SJCRH30 (cell line): ENCODE measurements around the gene DKKL1. TPM values are rescaled to one million over a fixed set of nuclear protein-coding genes. Genes with fewer than 3 reads are reported as not detected.

Experiments
- DNase-seq, 2 experiments: peaks; one replicate each; pipeline ENCODE4 v3.0.0-alpha.2; 2015 to 2020
- H3K27ac ChIP-seq: fragments of 250-450 bp; sonication (Bioruptor Pico); 2 replicates; pipeline ENCODE4 v1.5.1; 2020; ENCODE audit warnings: mild to moderate bottlenecking, moderate library complexity
- H3K27me3 ChIP-seq: fragments of 250-450 bp; sonication (Bioruptor Pico); 2 replicates; pipeline ENCODE4 v1.5.1; 2020; ENCODE audit warnings: mild to moderate bottlenecking, moderate library complexity
- H3K36me3 ChIP-seq: fragments of 250-450 bp; sonication (Bioruptor Pico); 2 replicates; pipeline ENCODE4 v1.5.1; 2020; ENCODE audit warnings: mild to moderate bottlenecking, moderate library complexity
- H3K4me1 ChIP-seq: fragments of 250-450 bp; sonication (Bioruptor Pico); 2 replicates; pipeline ENCODE4 v1.5.1; 2020; ENCODE audit warnings: mild to moderate bottlenecking, moderate library complexity
- H3K4me3 ChIP-seq: fragments of 250-450 bp; sonication (Bioruptor Pico); 2 replicates; pipeline ENCODE4 v1.5.1; 2020; ENCODE audit warnings: mild to moderate bottlenecking, moderate library complexity
- H3K9me3 ChIP-seq: fragments of 250-450 bp; sonication (Bioruptor Pico); replicated peaks from 2 replicates; pipeline ENCODE4 v1.5.1; 2020; ENCODE audit warnings: mild to moderate bottlenecking, moderate library complexity
- total RNA-seq: library from RNA; depleted of rRNA; stranded (reverse); fragments of >200 nt; shearing (Covaris generic); gene quantifications from 2 replicates; pipeline ENCODE4 v1.2.3, GENCODE V29; 2014

Gene DKKL1
- total RNA-seq, 1 experiment from 2014 or later, result 0.24 TPM

DNA sequence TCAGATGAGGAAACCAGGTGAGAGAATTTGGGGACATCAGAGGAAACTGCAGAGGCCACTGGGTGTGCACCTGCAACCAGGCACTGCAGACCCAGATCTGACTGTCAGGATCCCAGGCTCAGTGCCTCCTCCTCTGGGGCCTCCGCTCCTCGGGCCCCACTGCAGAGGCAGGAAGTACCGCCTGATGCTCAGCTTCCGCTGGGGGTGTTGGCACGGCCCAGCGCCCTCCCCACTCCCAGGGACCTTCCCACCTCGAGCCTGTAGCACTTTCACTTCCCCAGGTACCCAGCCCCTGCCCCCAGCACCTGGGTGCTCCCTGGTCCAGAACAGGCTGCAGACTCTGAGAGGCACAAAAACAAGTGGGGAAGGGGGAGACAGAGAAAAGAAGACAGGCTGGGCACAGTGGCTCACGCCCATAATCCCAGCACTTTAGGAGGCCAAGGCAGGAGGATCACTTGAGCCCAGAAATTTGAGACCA is 29.8 kb upstream of the DKKL1 start:
- Histone ChIP-seq H3K36me3 (no peaks in the 10 kb centered on the region), H3K4me3 (no peak overlapping the region), H3K4me1 (no peaks in the 10 kb centered on the region), H3K27me3 (no peaks in the 10 kb centered on the region), H3K27ac (no peak overlapping the region), H3K9me3 (no peaks in the 10 kb centered on the region)
- no peak for DNase-seq

DNA sequence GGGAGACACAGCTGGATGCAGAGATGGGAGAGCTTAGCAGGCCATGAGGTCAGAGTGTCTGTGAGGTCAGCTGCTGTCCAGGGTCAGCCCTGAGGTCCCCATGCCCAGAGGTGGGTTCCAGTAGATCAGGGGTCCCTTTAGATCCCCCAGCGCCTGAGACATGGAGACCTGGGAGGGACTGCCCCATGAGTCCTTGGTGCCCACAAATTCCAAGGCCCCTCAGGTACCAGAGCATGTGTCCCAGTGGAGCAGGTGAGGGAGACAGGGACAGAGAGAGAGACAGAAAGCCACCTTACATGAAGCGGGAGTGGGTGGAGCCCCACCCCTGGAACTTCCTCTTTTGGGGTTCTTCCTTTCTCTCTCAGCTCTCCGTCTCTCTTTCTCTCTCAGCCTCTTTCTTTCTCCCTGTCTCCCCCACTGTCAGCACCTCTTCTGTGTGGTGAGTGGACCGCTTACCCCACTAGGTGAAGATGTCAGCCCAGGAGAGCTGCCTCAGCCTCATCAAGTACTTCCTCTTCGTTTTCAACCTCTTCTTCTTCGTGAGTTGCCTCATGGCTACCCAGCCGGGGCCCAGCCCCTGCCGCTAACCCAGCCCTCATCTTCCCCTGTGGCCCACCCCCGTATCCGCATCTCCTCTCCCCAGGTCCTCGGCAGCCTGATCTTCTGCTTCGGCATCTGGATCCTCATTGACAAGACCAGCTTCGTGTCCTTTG is 28.4 kb upstream of the DKKL1 start, which contains the start of gene CD37:
Gene CD37 (plus strand): TSS at position 336 of the 713 bp plus-strand sequence. CDS start 135 bp downstream, at position 471.
- Histone ChIP-seq H3K27ac (no peak within 1 kb of the TSS), H3K9me3 (no peaks in the 10 kb centered on the region), H3K4me3 (no peak within 1 kb of the TSS), H3K4me1 (no peaks in the 10 kb centered on the region), H3K27me3 (no peaks in the 10 kb centered on the region), H3K36me3 (0 out of 2 replicates have a peak, but pooled peaks cover under 1% of the 10 kb centered on the region)
- DNase-seq, result no peak

DNA sequence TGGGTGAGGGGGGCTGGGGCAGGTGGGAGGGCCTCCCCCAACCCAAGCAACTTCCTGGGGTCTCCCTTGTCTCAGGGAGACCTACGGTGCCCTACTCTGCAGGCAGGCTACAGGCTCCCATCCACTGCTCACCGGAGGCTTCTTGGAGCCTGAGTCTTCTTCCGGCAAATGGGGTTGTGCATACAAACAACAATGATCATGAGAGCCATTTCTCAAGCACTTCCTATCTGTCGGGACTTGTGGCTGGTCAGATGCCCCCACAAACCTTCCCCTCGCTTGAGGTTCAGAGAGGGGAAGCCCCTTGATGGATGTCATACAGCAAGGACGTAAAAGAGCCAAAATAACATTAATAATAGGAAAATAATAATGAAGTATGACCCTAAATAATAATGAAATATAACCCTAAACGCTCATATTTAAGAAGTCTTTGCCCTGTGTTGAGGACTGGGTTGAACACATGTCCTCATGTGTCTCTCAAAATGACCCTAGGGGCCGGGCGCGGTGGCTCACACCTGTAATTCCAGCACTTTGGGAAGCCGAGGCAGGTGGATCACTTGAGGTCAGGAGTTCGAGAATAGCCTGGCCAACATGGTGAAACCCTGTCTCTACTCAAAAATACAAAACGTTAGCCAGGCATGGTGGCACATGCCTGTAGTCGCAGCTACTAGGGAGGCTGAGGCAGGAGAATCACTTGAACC is 27.7 kb upstream of the DKKL1 start:
- Histone ChIP-seq H3K27ac (no peak overlapping the region), H3K4me1 (no peaks in the 10 kb centered on the region), H3K9me3 (no peaks in the 10 kb centered on the region), H3K4me3 (no peak overlapping the region), H3K36me3 (peaks cover 6% of the 10 kb centered on the region; the same call in 1 of the 2 replicates), H3K27me3 (no peaks in the 10 kb centered on the region)
- no peak for DNase-seq

DNA sequence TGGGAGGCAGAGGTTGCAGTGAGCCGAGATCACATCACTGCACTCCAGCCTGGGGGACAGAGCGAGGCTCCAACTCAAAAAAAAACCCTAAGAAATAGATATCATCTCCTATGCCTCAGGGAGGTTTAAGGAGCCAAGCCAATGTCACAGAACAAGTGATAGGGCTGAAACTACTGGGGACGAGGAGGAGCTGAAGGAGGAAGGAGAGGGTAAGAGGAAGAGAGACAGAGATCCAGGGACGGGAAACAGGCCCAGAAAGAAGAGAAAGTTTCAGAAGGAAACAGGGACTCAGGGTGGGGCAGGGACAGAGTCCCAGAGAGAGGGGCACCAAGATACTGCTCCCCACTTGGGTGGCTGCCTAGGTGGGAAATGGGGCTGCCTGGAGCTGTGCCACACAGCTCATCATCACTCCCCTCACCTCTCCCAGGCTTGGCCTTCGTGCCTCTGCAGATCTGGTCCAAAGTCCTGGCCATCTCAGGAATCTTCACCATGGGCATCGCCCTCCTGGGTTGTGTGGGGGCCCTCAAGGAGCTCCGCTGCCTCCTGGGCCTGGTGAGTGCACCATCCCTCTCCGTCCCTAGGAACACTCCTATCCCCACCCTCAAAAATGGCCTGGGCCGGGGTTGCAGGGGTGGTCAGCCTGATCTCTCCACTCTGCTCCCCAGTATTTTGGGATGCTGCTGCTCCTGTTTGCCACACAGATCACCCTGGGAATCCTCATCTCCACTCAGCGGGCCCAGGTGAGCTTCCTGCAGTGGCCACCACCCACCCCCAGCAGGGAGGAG is 27.0 kb upstream of the DKKL1 start:
- Histone ChIP-seq H3K27ac (no peak overlapping the region), H3K9me3 (no peaks in the 10 kb centered on the region), H3K4me1 (no peaks in the 10 kb centered on the region), H3K4me3 (no peak overlapping the region), H3K36me3 (peaks cover 13% of the 10 kb centered on the region; the same call in 1 of the 2 replicates), H3K27me3 (no peaks in the 10 kb centered on the region)
- no peak for DNase-seq

DNA sequence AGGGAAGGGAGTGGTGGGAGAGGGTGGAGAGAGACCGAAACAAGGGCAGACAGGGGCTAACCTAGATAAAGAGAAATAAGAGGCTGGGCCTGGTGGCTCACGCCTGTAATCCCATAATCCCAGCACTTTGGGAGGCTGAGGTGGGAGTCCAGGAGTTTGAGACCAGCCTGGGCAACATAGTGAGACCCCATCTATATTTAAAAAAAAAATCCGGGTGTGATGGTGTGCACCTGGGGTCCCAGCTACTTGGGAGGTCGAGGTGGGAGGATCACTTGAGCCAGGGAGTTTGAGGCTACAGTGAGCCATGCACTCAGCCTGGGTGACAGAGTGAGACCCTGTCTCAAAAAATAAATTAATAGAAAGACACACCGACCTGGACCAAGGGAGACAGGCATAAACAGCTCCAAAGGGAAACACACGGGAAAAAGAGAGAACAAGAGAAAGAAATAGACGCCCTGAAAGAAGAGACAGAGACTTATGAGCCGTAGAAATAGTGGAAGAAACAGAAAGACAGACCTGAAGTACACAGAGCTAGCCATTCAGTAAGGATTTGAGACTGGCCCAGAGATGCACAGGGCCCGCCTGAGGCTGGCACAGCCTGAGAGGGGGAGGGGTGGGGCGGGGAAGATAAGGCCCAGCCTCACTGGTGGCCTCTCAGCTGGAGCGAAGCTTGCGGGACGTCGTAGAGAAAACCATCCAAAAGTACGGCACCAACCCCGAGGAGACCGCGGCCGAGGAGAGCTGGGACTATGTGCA is 26.2 kb upstream of the DKKL1 start:
- Histone ChIP-seq H3K27me3 (no peaks in the 10 kb centered on the region), H3K27ac (no peak overlapping the region), H3K36me3 (peaks cover 19% of the 10 kb centered on the region), H3K4me3 (no peak overlapping the region), H3K9me3 (no peaks in the 10 kb centered on the region), H3K4me1 (no peaks in the 10 kb centered on the region)
- no peak for DNase-seq

DNA sequence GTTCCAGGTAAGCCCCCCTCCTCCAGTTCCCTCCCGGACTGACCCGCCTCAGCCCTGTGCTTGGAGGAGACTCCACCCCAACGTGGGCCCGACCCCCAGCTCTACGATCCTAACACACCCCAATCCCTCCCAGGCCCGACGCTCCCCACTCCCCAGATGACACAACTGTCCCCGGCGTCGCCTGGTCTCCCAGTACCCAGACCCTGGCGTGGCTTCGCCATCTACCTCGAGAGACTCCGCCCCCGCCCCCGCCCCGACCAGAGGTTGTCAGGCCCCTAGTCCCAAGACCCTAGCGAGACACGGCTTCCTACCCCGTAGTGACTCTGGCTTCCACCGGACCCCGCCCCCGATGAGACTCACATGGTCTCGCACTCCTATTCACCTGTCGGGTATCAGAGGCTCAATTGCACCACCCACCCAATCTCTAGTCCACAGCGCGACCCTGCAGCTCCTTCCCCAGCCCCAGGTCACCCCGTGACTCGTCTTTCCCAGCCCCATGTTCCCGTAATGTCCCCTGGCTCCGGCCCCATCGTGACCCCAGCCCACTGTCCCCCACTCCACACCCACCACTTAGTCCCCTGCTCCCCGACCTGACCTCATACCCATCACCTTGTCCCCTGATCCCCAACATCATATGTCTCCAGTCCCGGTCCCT is 25.5 kb upstream of the DKKL1 start:
- no peaks in the 10 kb centered on the region for H3K4me1 ChIP-seq
- DNase-seq, result no peak
- no peaks in the 10 kb centered on the region for H3K9me3 ChIP-seq
- H3K27ac ChIP-seq, result no peak overlapping the region
- H3K36me3 ChIP-seq, result peaks cover 26% of the 10 kb centered on the region
- H3K4me3 ChIP-seq, result no peak overlapping the region
- H3K27me3 ChIP-seq, result no peaks in the 10 kb centered on the region

DNA sequence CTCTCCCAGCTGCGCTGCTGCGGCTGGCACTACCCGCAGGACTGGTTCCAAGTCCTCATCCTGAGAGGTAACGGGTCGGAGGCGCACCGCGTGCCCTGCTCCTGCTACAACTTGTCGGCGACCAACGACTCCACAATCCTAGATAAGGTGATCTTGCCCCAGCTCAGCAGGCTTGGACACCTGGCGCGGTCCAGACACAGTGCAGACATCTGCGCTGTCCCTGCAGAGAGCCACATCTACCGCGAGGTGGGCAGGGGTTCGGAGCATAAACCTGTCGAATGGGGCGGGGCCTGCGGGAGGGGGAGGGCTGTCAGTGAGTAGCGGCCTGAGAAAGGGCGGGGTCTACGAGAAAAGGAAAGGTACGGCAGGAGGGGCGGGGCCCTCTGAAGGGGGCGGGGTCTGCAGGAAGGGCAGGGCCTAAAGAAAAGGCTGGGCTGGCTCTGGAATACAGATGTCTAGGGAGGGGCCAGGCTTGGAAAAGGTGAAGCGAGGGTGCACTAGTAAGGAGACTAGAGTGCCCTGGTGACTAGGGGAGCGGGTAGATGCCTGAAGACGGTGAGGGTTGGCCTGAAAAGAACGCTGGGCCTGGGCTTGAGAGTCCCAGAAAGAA is 24.9 kb upstream of the DKKL1 start:
- no peaks in the 10 kb centered on the region for H3K9me3 ChIP-seq
- no peaks in the 10 kb centered on the region for H3K27me3 ChIP-seq
- H3K27ac ChIP-seq, result no peak overlapping the region
- H3K36me3 ChIP-seq, result peaks cover 31% of the 10 kb centered on the region
- DNase-seq, result peak; percentile 30 to 33
- no peak overlapping the region for H3K4me3 ChIP-seq
- no peaks in the 10 kb centered on the region for H3K4me1 ChIP-seq

- Histone ChIP-seq H3K27ac (no peak overlapping the region), H3K9me3 (no peaks in the 10 kb centered on the region), H3K4me1 (no peaks in the 10 kb centered on the region), H3K4me3 (no peak overlapping the region), H3K27me3 (no peaks in the 10 kb centered on the region), H3K36me3 (peaks cover 38% of the 10 kb centered on the region)
- no peak for DNase-seq
These were observed 24.2 kb upstream of the DKKL1 start for GRCh38 chr19:49339301-49340068.

- H3K36me3 ChIP-seq, result peaks cover 46% of the 10 kb centered on the region
- H3K9me3 ChIP-seq, result no peaks in the 10 kb centered on the region
- no peak overlapping the region for H3K27ac ChIP-seq
- H3K4me3 ChIP-seq, result no peak overlapping the region
- H3K27me3 ChIP-seq, result no peaks in the 10 kb centered on the region
- no peak for DNase-seq
- H3K4me1 ChIP-seq, result no peaks in the 10 kb centered on the region
These were observed 23.4 kb upstream of the DKKL1 start for GRCh38 chr19:49340069-49340864.

DNA sequence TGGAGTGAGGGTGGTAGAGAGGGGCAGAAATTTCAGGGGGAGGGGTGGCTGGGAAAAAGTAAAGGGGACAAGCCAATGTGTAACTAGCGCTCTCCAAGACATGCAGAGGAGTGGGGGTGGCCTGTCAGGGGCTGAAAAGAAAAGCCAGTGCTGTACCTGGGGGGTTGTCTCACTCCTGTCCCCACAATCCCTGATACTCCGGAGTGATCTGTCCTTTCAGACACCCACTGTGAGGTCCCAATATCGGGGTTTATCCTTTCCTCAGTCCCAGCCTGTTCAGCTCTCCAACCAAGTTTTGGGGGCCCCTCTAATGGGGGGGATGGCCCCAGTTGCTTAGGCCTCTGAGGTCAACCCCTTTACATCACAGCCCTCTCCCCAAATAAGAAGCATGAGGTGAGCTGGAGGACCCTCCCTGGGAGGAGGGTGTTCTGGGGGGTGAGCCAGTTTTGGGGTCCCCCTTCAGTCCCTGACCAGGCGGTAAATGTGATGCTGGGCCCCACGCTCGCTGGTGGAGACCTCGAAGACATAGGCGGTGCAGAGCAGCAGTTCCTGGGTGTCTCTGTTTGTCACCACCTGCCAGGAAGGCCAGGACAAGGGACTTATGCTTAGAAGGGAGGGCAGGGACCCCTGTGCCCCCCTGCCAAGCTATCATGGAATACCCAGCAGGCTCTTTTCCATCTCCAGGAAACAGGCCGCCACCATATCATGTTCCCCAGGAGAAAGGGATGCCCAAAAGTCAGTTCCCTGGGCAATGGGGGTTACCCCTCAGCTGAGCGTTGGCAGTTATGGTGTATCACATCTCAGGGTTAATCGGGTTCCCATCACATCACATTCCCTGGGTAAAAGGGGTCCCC is 22.6 kb upstream of the DKKL1 start:
- Histone ChIP-seq H3K4me1 (no peaks in the 10 kb centered on the region), H3K27ac (no peak overlapping the region), H3K9me3 (no peaks in the 10 kb centered on the region), H3K4me3 (no peak overlapping the region), H3K36me3 (peaks cover 52% of the 10 kb centered on the region), H3K27me3 (no peaks in the 10 kb centered on the region)
- DNase-seq, result no peak

- no peaks in the 10 kb centered on the region for H3K4me1 ChIP-seq
- no peaks in the 10 kb centered on the region for H3K9me3 ChIP-seq
- DNase-seq, result no peak
- no peaks in the 10 kb centered on the region for H3K27me3 ChIP-seq
- peaks cover 64% of the 10 kb centered on the region for H3K36me3 ChIP-seq
- H3K27ac ChIP-seq, result no peak overlapping the region
- no peak overlapping the region for H3K4me3 ChIP-seq
These were observed 21.4 kb upstream of the DKKL1 start for GRCh38 chr19:49342291-49342721.

- no peak overlapping the region for H3K4me3 ChIP-seq
- no peaks in the 10 kb centered on the region for H3K9me3 ChIP-seq
- DNase-seq, result no peak
- H3K27ac ChIP-seq, result no peak overlapping the region
- no peaks in the 10 kb centered on the region for H3K27me3 ChIP-seq
- H3K36me3 ChIP-seq, result peaks cover 73% of the 10 kb centered on the region
- no peaks in the 10 kb centered on the region for H3K4me1 ChIP-seq
These were observed 20.6 kb upstream of the DKKL1 start for GRCh38 chr19:49343123-49343522.
